ENCODE measurements around the gene TEX12.

- no peak for TF ChIP-seq CTCF (IDR thresholded peaks at IDR 0.05)
- no peak for TF ChIP-seq POLR2A (IDR thresholded peaks at IDR 0.05)
Observed at GRCh38 chr11:112156153-112156955, 10.8 kb upstream of the TEX12 start.

Measured in body of pancreas (tissue), 4 donors.